CD4-positive, alpha-beta T cell (primary cell): ENCODE results near the gene SEMA5A. TPM values are rescaled to one million over a fixed set of nuclear protein-coding genes. Genes with fewer than 3 reads are reported as not detected.

Experiments used
- ATAC-seq: fragments of 200-7000 bp; cut with Tn5 transposase; one replicate; pipeline ENCODE4 v1.10.0; 2022; ENCODE audit warnings: mild to moderate bottlenecking; ENCODE audit not compliant: poor library complexity
- CTCF ChIA-PET: fragments of 350-600 bp; sonication (Branson Sonifier 250); formaldehyde crosslinking; loops from one replicate; lab custom pipeline; 2021; ENCODE audit warnings: antibody characterized with exemption, inconsistent platforms; lab: Charles Lee
- POLR2A ChIA-PET: fragments of 350-600 bp; sonication (Branson Sonifier 250); formaldehyde crosslinking; loops from one replicate; lab custom pipeline; 2021; ENCODE audit warnings: antibody characterized with exemption, inconsistent platforms; lab: Charles Lee
- DNase-seq, 14 experiments: peaks; one replicate each; pipeline ENCODE4 v3.0.0-alpha.2; 2013 to 2020; ENCODE audit warnings: mixed read lengths in 2 of 14
- H3K27ac ChIP-seq, 2 donors: one replicate each; pipeline versions ENCODE4 v1.5.1 to v1.7.0; 2013; ENCODE audit warnings: low read length in 2 of 2, low read depth in 1 of 2, mild to moderate bottlenecking in 1 of 2
- H3K27me3 ChIP-seq, 2 experiments: 1 replicate in 1 of 2; 2 replicates in 1 of 2; pipeline versions ENCODE4 v1.6.1 to v1.7.0; 2013; ENCODE audit warnings: low read length in 2 of 2, control low read depth in 1 of 2, mild to moderate bottlenecking in 1 of 2, moderate library complexity in 1 of 2; ENCODE audit not compliant: insufficient read depth in 2 of 2, control insufficient read depth in 1 of 2
- H3K36me3 ChIP-seq: one replicate; pipeline ENCODE4 v1.6.1; 2013; ENCODE audit warnings: low read length, control low read depth; ENCODE audit not compliant: insufficient read depth
- H3K4me1 ChIP-seq: one replicate; pipeline ENCODE4 v1.6.1; 2013; ENCODE audit warnings: low read length, control low read depth; ENCODE audit not compliant: insufficient read depth
- H3K4me3 ChIP-seq: one replicate; pipeline ENCODE4 v1.5.1; 2013; ENCODE audit warnings: mild to moderate bottlenecking, low read length, moderate library complexity
- H3K9me3 ChIP-seq, 2 experiments: 1 replicate in 1 of 2; 2 replicates in 1 of 2; pipeline versions ENCODE4 v1.6.1 to v1.7.0; 2013; ENCODE audit warnings: low read length in 2 of 2, mild to moderate bottlenecking in 2 of 2, control low read depth in 1 of 2, moderate library complexity in 1 of 2; ENCODE audit not compliant: control insufficient read depth in 1 of 2, insufficient read depth in 1 of 2
- H3K27ac Mint-ChIP-seq: one replicate; pipeline ENCODE4 v1.8.0; 2020; ENCODE audit warnings: mixed read lengths
- H3K27me3 Mint-ChIP-seq: one replicate; pipeline ENCODE4 v1.8.0; 2021; ENCODE audit warnings: mixed read lengths
- H3K36me3 Mint-ChIP-seq: one replicate; pipeline ENCODE4 v1.8.0; 2021; ENCODE audit warnings: low read depth, mixed read lengths
- H3K4me1 Mint-ChIP-seq: one replicate; pipeline ENCODE4 v1.8.0; 2021; ENCODE audit warnings: low read depth, mixed read lengths
- H3K4me3 Mint-ChIP-seq: one replicate; pipeline ENCODE4 v1.8.0; 2020; ENCODE audit warnings: mild to moderate bottlenecking, mixed read lengths
- H3K9me3 Mint-ChIP-seq: one replicate; pipeline ENCODE4 v1.8.0; 2020; ENCODE audit warnings: mixed read lengths
- CTCF ChIP-seq: fragments of 200-600 bp; IDR thresholded peaks from one replicate; pipeline ENCODE4 v1.8.0; 2022; ENCODE audit warnings: antibody characterized with exemption, mild to moderate bottlenecking
- intact Hi-C, 2 experiments: fragments of 100-400 bp; cut with DNase I in 1 of 2; cut with micrococcal nuclease in 1 of 2; formaldehyde crosslinking; loops; one replicate each; pipeline versions ENCODE4 v1.15.1 to v1.9.0; 2023 to 2025; cut with DNase I, micrococcal nuclease
- total RNA-seq, 174 experiments: library from RNA in 2 of 174; stranded (reverse) in 2 of 174; gene quantifications; one replicate each; pipeline ENCODE4 v1.2.3 and lab custom pipeline; 2021 to 2026

The SEMA5A gene
- total RNA-seq, 2 experiments from 2014 or later, result 2.0 to 2.9 TPM

DNA sequence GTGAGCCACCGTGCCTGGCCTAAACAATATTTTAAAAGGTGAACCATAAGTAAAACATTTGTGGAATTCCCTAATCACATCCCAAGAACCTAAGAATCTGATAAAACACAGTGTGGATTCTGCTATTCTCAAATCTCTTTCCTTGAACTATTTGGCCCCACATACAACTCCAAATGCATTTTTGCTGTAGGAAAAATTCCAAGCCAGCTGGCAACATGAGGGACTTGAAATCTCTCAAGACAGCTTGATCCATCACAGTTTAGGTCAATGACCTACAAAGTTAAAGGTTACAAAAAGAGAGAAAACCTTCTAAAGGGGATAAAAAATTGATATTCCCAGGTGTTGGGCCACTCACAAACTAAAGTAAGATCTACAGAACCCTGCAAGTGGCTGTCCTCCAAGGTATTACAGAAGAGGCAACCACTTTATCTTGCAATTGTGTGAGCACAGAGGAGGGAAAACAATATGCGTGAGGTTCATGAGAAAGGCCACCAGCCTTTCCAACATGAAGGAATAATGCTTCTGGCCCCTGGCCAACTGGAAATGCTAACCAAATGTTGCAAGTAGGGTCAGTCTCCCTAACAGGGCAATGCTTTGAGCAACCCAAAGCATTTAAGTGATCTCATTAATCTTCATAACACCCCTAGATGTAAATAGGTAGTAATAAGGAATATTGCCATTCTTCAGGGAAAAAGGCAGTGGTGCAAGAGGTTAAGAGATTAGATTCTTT lies 221.4 kb downstream of the SEMA5A start:
- Mint-ChIP-seq H3K36me3 (no peaks in the 10 kb centered on the region), H3K27me3 (no peaks in the 10 kb centered on the region), H3K27ac (no peak overlapping the region), H3K4me3 (no peak overlapping the region), H3K9me3 (peaks cover 3% of the 10 kb centered on the region), H3K4me1 (no peaks in the 10 kb centered on the region)
- DNase-seq (no peak), ATAC-seq (no peak)
- CTCF ChIA-PET, result no interaction called here
- Histone ChIP-seq H3K4me1 (no peaks in the 10 kb centered on the region), H3K36me3 (no peaks in the 10 kb centered on the region), H3K27me3 (no peaks in the 10 kb centered on the region), H3K9me3 (peaks cover 0 to 11% of the 10 kb centered on the region in 2 experiments), H3K4me3 (no peak overlapping the region), H3K27ac (no peak overlapping the region)
- POLR2A ChIA-PET, result no interaction called here
- no peak for TF ChIP-seq CTCF
- intact Hi-C loops, result no loop called here

GRCh38 chr5:9320652-9321051 lies 225.2 kb downstream of the SEMA5A start:
- H3K4me1 Mint-ChIP-seq, result no peaks in the 10 kb centered on the region
- ChIA-PET CTCF (no interaction called here), POLR2A (no interaction called here)
- no peak overlapping the region for H3K27ac Mint-ChIP-seq
- Histone ChIP-seq H3K4me3 (no peak overlapping the region), H3K4me1 (no peaks in the 10 kb centered on the region), H3K27ac (no peak overlapping the region), H3K36me3 (no peaks in the 10 kb centered on the region), H3K27me3 (no peaks in the 10 kb centered on the region), H3K9me3 (peaks cover 0 to 8% of the 10 kb centered on the region in 2 experiments)
- DNase-seq (no peak), ATAC-seq (no peak)
- no peaks in the 10 kb centered on the region for H3K9me3 Mint-ChIP-seq
- no peak for TF ChIP-seq CTCF
- H3K27me3 Mint-ChIP-seq, result no peaks in the 10 kb centered on the region
- no peak overlapping the region for H3K4me3 Mint-ChIP-seq
- intact Hi-C loops, result no loop called here
- no peaks in the 10 kb centered on the region for H3K36me3 Mint-ChIP-seq

DNA sequence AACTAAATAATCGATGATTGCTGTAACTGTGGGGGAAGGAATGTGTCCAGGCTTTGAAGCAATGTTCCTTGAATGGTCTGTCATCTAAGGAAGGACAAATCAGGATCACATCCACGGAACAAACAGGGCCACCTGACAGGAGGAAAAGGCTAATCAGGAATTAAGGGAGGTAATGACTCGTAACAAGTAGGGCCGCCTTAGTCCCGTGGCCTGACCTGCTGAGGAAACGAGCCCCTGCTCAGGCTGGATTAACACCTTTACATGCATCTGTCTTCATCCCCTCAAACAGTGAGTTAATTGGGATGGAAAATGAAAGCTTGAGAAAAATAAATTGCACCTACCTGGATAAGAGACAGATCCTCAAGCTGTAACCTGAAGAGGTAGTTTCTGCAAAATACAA lies 227.8 kb downstream of the SEMA5A start:
- H3K9me3 Mint-ChIP-seq, result no peaks in the 10 kb centered on the region
- no peak for DNase-seq
- H3K4me3 ChIP-seq, result no peak overlapping the region
- intact Hi-C loops, result no loop called here
- H3K27ac ChIP-seq, result no peak overlapping the region
- ChIA-PET POLR2A (no interaction called here), CTCF (no interaction called here)
- H3K36me3 ChIP-seq, result no peaks in the 10 kb centered on the region
- no peak for ATAC-seq
- no peaks in the 10 kb centered on the region for H3K36me3 Mint-ChIP-seq
- H3K4me3 Mint-ChIP-seq, result no peak overlapping the region
- no peak for TF ChIP-seq CTCF
- H3K27me3 ChIP-seq, result no peaks in the 10 kb centered on the region
- no peaks in the 10 kb centered on the region for H3K4me1 Mint-ChIP-seq
- no peaks in the 10 kb centered on the region for H3K4me1 ChIP-seq
- no peaks in the 10 kb centered on the region for H3K27me3 Mint-ChIP-seq
- peaks cover 0 to 8% of the 10 kb centered on the region in 2 experiments for H3K9me3 ChIP-seq
- H3K27ac Mint-ChIP-seq, result no peak overlapping the region
